ENCODE data around the gene TTC39A. TPM values are rescaled to one million over a fixed set of nuclear protein-coding genes. Genes with fewer than 3 reads are reported as not detected.

The TTC39A gene
- total and polyA plus RNA-seq, 2 donors from 2014 or later: 31.4 to 70.1 TPM

DNA sequence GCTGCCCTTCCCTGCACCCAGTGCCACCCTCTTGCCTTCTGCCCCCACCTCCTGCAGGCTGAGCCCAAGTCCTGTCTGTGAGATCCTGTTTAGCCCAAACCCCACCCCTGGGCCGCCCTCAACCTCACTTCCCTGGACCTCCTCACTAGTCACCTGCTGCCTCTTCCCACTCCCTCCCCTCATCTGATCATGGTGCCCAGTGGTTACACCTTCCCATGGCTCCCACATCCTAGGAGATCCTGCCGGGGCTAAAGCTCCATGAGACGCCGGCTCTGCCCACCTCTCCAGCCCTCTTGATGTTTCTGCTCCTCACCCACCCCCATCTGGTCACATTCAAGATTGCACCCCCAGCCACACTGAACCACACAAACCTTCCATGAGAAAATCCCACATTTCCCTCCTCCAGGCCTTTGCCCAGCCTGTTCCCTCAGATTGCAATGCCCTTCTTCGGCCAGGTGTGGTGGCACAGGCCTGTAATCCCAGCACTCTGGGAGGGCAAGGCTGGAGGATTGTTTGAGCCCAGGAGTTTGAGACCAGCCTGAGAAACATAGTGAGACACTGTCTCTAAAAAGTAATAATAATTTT, 17.0 kb downstream of the TTC39A start:
- H3K27me3 ChIP-seq (ENCODE audit: control insufficient read depth, insufficient read depth, low read length): no peaks in the 10 kb centered on the region
- FAIRE-seq (no peak), DNase-seq (peak in 1 of 5 donors; percentile 44)
- H3K9ac ChIP-seq (ENCODE audit: low read length in 3 of 3): no peak overlapping the region
- H3K27ac ChIP-seq (ENCODE audit: low read depth in 2 of 2, low read length in 2 of 2): peak overlapping the region in 1 of 2 donors; percentile 87
- intact Hi-C loops (cut with DNase I): no loop called here
- no peaks in the 10 kb centered on the region for H3K9me3 ChIP-seq (ENCODE audit: control insufficient read depth in 2 of 3, insufficient read depth in 1 of 3, low read length in 3 of 3)
- TF ChIP-seq, protein P1, sequence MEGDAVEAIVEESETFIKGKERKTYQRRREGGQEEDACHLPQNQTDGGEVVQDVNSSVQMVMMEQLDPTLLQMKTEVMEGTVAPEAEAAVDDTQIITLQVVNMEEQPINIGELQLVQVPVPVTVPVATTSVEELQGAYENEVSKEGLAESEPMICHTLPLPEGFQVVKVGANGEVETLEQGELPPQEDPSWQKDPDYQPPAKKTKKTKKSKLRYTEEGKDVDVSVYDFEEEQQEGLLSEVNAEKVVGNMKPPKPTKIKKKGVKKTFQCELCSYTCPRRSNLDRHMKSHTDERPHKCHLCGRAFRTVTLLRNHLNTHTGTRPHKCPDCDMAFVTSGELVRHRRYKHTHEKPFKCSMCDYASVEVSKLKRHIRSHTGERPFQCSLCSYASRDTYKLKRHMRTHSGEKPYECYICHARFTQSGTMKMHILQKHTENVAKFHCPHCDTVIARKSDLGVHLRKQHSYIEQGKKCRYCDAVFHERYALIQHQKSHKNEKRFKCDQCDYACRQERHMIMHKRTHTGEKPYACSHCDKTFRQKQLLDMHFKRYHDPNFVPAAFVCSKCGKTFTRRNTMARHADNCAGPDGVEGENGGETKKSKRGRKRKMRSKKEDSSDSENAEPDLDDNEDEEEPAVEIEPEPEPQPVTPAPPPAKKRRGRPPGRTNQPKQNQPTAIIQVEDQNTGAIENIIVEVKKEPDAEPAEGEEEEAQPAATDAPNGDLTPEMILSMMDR (IDR thresholded peaks at IDR 0.05; ENCODE audit: borderline replicate concordance, extremely low read depth, insufficient read depth): peak; percentile 13
- H3K4me1 ChIP-seq (ENCODE audit: control insufficient read depth in 2 of 3, insufficient read depth in 2 of 3, low read depth in 1 of 3, low read length in 3 of 3): peaks cover 0 to 23% (median 17%) of the 10 kb centered on the region in 3 donors
- H3K36me3 ChIP-seq (ENCODE audit: control insufficient read depth in 2 of 3, insufficient read depth in 3 of 3, low read length in 3 of 3): no peaks in the 10 kb centered on the region
- H3K4me3 ChIP-seq (ENCODE audit: low read length in 3 of 3): no peak overlapping the region

DNA sequence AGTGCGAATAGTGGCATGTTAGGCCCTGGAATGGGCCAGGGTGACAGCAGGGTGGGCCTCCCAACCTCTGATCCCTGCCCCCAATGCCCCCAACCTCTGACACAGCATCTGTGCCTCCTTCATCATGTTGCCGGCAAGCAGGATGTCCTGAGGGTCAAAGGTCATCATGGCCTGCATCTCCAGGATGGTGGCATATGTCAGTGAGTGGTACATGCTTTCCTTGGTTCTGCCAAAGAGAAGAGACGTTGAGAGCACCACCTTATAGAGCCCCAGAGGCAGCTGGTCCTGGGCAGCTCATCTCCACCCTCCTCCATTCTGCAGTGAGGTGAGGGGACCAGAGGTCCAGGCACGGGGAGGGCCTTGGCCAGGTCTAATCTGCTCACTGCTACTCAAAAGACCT, 17.6 kb downstream of the TTC39A start:
- TF ChIP-seq, protein P1 (IDR thresholded peaks at IDR 0.05; ENCODE audit: borderline replicate concordance, extremely low read depth, insufficient read depth): no peak
- Histone ChIP-seq H3K9ac (ENCODE audit: low read length in 3 of 3) (no peak overlapping the region), H3K27me3 (ENCODE audit: control insufficient read depth, insufficient read depth, low read length) (no peaks in the 10 kb centered on the region), H3K4me1 (ENCODE audit: control insufficient read depth in 2 of 3, insufficient read depth in 2 of 3, low read depth in 1 of 3, low read length in 3 of 3) (peaks cover 0 to 23% (median 17%) of the 10 kb centered on the region in 3 donors), H3K9me3 (ENCODE audit: control insufficient read depth in 2 of 3, insufficient read depth in 1 of 3, low read length in 3 of 3) (no peaks in the 10 kb centered on the region), H3K4me3 (ENCODE audit: low read length in 3 of 3) (no peak overlapping the region), H3K27ac (ENCODE audit: low read depth in 2 of 2, low read length in 2 of 2) (no peak overlapping the region), H3K36me3 (ENCODE audit: control insufficient read depth in 2 of 3, insufficient read depth in 3 of 3, low read length in 3 of 3) (no peaks in the 10 kb centered on the region)
- intact Hi-C loops (cut with DNase I): no loop called here
- no peak for FAIRE-seq
- no peak for DNase-seq

DNA sequence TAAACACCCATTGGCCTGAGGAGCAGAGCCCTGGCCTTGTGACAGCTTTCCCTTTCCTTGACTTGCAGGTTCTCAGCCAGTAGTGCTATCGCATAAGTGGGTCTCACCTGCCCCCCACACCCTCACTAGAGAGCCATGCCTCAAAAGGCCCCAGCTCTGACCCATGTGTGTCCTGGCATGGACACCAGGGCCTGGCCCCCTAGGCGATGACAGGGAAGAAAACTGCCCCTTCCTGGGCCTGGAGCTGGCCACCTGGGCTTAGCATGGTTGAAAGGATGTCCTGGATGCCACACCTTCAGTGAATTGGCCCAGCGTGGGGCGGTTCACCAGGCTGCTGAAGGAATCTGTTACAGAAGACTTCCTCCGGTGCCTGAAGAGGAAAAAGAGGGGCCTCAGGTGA, 18.5 kb downstream of the TTC39A start:
- FAIRE-seq (no peak), DNase-seq (no peak)
- no peaks in the 10 kb centered on the region for H3K36me3 ChIP-seq (ENCODE audit: control insufficient read depth in 2 of 3, insufficient read depth in 3 of 3, low read length in 3 of 3)
- no peaks in the 10 kb centered on the region for H3K9me3 ChIP-seq (ENCODE audit: control insufficient read depth in 2 of 3, insufficient read depth in 1 of 3, low read length in 3 of 3)
- intact Hi-C loops (cut with DNase I): no loop called here
- no peak overlapping the region for H3K9ac ChIP-seq (ENCODE audit: low read length in 3 of 3)
- no peak overlapping the region for H3K27ac ChIP-seq (ENCODE audit: low read depth in 2 of 2, low read length in 2 of 2)
- peaks cover 0 to 19% (median 13%) of the 10 kb centered on the region in 3 donors for H3K4me1 ChIP-seq (ENCODE audit: control insufficient read depth in 2 of 3, insufficient read depth in 2 of 3, low read depth in 1 of 3, low read length in 3 of 3)
- TF ChIP-seq, protein P1 (IDR thresholded peaks at IDR 0.05; ENCODE audit: borderline replicate concordance, extremely low read depth, insufficient read depth): no peak
- H3K27me3 ChIP-seq (ENCODE audit: control insufficient read depth, insufficient read depth, low read length): no peaks in the 10 kb centered on the region
- no peak overlapping the region for H3K4me3 ChIP-seq (ENCODE audit: low read length in 3 of 3)
